NCI-H82 (cell line): Measurements from ENCODE around the gene KRT3.
A peak's percentile ranks its signal among the peaks of the same experiment; 100 is the strongest.
"Not testable (repeated sequence)": the region's sequence is repeated elsewhere in the genome, so short reads cannot be mapped to it uniquely, and the experiment has no call there.

Experiments used
- DNase-seq: peaks from one replicate; lab custom pipeline; 2025; lab: John Stamatoyannopoulos, UW

KRT3 gene

GRCh38 chr12:52798003-52798670 lies 2.2 kb upstream of the KRT3 start:
- DNase-seq: no peak

- no peak for DNase-seq
Observed at GRCh38 chr12:52797529-52797894, 1.6 kb upstream of the KRT3 start.

GRCh38 chr12:52796839-52797528 lies 1.1 kb upstream of the KRT3 start:
- DNase-seq: no peak

GRCh38 chr12:52796429-52796794 lies 495 bp upstream of the KRT3 start:
- no peak for DNase-seq

GRCh38 chr12:52795332-52795674 lies 614 bp downstream of the KRT3 start:
- not testable (repeated sequence) for DNase-seq

- peak; percentile 85 for DNase-seq
Observed at GRCh38 chr12:52794479-52795331, 1.2 kb downstream of the KRT3 start.

- no peak for DNase-seq
Observed at GRCh38 chr12:52792185-52793029, 3.5 kb downstream of the KRT3 start.

- DNase-seq: no peak
Observed at GRCh38 chr12:52791271-52792184, 4.4 kb downstream of the KRT3 start.

- no peak for DNase-seq
Observed at GRCh38 chr12:52790427-52791270, 5.3 kb downstream of the KRT3 start.

- DNase-seq: no peak
Observed at GRCh38 chr12:52789637-52790426, 6.1 kb downstream of the KRT3 start.

- DNase-seq: no peak
Observed at GRCh38 chr12:52788876-52789636, 6.9 kb downstream of the KRT3 start.

- no peak for DNase-seq
Observed at GRCh38 chr12:52788192-52788875, 7.6 kb downstream of the KRT3 start.

GRCh38 chr12:52787324-52788191 lies 8.4 kb downstream of the KRT3 start:
- peak; percentile 57 for DNase-seq

- no peak for DNase-seq
Observed at GRCh38 chr12:52784909-52785308, 11.0 kb downstream of the KRT3 start.

GRCh38 chr12:52783563-52784316 lies 12.2 kb downstream of the KRT3 start:
- DNase-seq: no peak

GRCh38 chr12:52782502-52782901 lies 13.4 kb downstream of the KRT3 start:
- no peak for DNase-seq
